Stomach (tissue), 4 donors: Measurements from ENCODE around the gene TMEM271.

Experiments used
- CTCF ChIP-seq, 7 experiments: fragments of 450-650 bp in 4 of 7; fragments of 200-600 bp in 3 of 7; sonication (generic) in 3 of 7; IDR thresholded peaks; one replicate each; pipeline ENCODE4 v1.5.1; 2016 to 2019; ENCODE audit warnings: antibody characterized with exemption in 7 of 7, control low read depth in 2 of 7, mild to moderate bottlenecking in 1 of 7
- POLR2A ChIP-seq, 4 donors: fragments of 450-650 bp; IDR thresholded peaks; one replicate each; pipeline ENCODE4 v1.6.1; 2016; ENCODE audit warnings: antibody characterized with exemption in 4 of 4, control low read depth in 2 of 4, mild to moderate bottlenecking in 1 of 4, moderate library complexity in 1 of 4
- POLR2AphosphoS5 ChIP-seq, 3 donors: sonication (generic); formaldehyde crosslinking; IDR thresholded peaks; one replicate each; pipeline ENCODE4 v1.6.1; 2016; ENCODE audit warnings: antibody characterized with exemption in 3 of 3

- TF ChIP-seq CTCF (IDR thresholded peaks at IDR 0.05) (no peak), POLR2AphosphoS5 (IDR thresholded peaks at IDR 0.05) (no peak), POLR2A (IDR thresholded peaks at IDR 0.05) (no peak)
Observed at GRCh38 chr4:532588-533317, 43.3 kb downstream of the TMEM271 start.
